Progenitor cell of endocrine pancreas (in vitro differentiated cells): ENCODE results near the gene SORL1. TPM values are rescaled to one million over a fixed set of nuclear protein-coding genes. Genes with fewer than 3 reads are reported as not detected.

Source experiments
- DNase-seq: peaks from one replicate; pipeline ENCODE4 v3.0.0; 2021; ENCODE audit warnings: low spot score; ENCODE audit not compliant: unreplicated experiment
- H3K27ac Mint-ChIP-seq: 2 replicates; pipeline ENCODE4 v1.8.0; 2021; ENCODE audit warnings: mild to moderate bottlenecking, moderate library complexity, mixed read lengths
- H3K27me3 Mint-ChIP-seq: 2 replicates; pipeline ENCODE4 v1.8.0; 2021; ENCODE audit warnings: mixed read lengths
- H3K36me3 Mint-ChIP-seq: 2 replicates; pipeline ENCODE4 v1.8.0; 2022; ENCODE audit warnings: mixed read lengths; ENCODE audit not compliant: insufficient read depth
- H3K4me1 Mint-ChIP-seq: 2 replicates; pipeline ENCODE4 v1.8.0; 2021; ENCODE audit warnings: low read depth, mixed read lengths
- H3K4me3 Mint-ChIP-seq: 2 replicates; pipeline ENCODE4 v1.8.0; 2021; ENCODE audit warnings: low read depth, mild to moderate bottlenecking, moderate library complexity, mixed read lengths
- H3K9me3 Mint-ChIP-seq: 2 replicates; pipeline ENCODE4 v1.8.0; 2021; ENCODE audit warnings: low read depth, mixed read lengths
- CTCF ChIP-seq: fragments of 200-600 bp; sonication (generic); IDR thresholded peaks from one replicate; pipeline ENCODE4 v1.5.0; 2021; ENCODE audit warnings: antibody characterized with exemption, mild to moderate bottlenecking; ENCODE audit not compliant: unreplicated experiment
- total RNA-seq: library from RNA; stranded (reverse); gene quantifications from 2 replicates; pipeline ENCODE4 v1.2.1, GENCODE V29; 2021

The SORL1 gene
- total RNA-seq, 1 donor from 2014 or later = 31.8 TPM

- no peak overlapping the region for H3K27ac Mint-ChIP-seq
- no peak for DNase-seq
- H3K9me3 Mint-ChIP-seq = no peaks in the 10 kb centered on the region
- H3K4me3 Mint-ChIP-seq = no peak overlapping the region
- peaks cover under 1% of the 10 kb centered on the region for H3K4me1 Mint-ChIP-seq
- no peaks in the 10 kb centered on the region for H3K36me3 Mint-ChIP-seq
- TF ChIP-seq CTCF = no peak
- H3K27me3 Mint-ChIP-seq = peaks cover 9% of the 10 kb centered on the region
Measured at GRCh38 chr11:121412000-121412587, 40.0 kb upstream of the SORL1 start.

GRCh38 chr11:121412711-121413415 lies 39.3 kb upstream of the SORL1 start:
- H3K4me1 Mint-ChIP-seq = peaks cover 7% of the 10 kb centered on the region
- no peak for TF ChIP-seq CTCF
- H3K27ac Mint-ChIP-seq = no peak overlapping the region
- no peaks in the 10 kb centered on the region for H3K9me3 Mint-ChIP-seq
- H3K36me3 Mint-ChIP-seq = no peaks in the 10 kb centered on the region
- DNase-seq = no peak
- H3K4me3 Mint-ChIP-seq = no peak overlapping the region
- H3K27me3 Mint-ChIP-seq = peaks cover 9% of the 10 kb centered on the region

- H3K4me1 Mint-ChIP-seq = peaks cover 7% of the 10 kb centered on the region
- H3K27ac Mint-ChIP-seq = no peak overlapping the region
- no peak for DNase-seq
- no peak overlapping the region for H3K4me3 Mint-ChIP-seq
- no peaks in the 10 kb centered on the region for H3K9me3 Mint-ChIP-seq
- no peaks in the 10 kb centered on the region for H3K36me3 Mint-ChIP-seq
- peaks cover 9% of the 10 kb centered on the region for H3K27me3 Mint-ChIP-seq
- no peak for TF ChIP-seq CTCF
Measured at GRCh38 chr11:121414141-121414913, 37.8 kb upstream of the SORL1 start.

- H3K4me1 Mint-ChIP-seq = peaks cover 7% of the 10 kb centered on the region
- H3K4me3 Mint-ChIP-seq = no peak overlapping the region
- peaks cover 9% of the 10 kb centered on the region for H3K27me3 Mint-ChIP-seq
Measured at GRCh38 chr11:121415856-121416255, 36.3 kb upstream of the SORL1 start.

More at GRCh38 chr11:121415856-121416255, 36.3 kb upstream of the SORL1 start:
- TF ChIP-seq CTCF = no peak
- no peak overlapping the region for H3K27ac Mint-ChIP-seq
- no peak for DNase-seq
- H3K9me3 Mint-ChIP-seq = no peaks in the 10 kb centered on the region
- H3K36me3 Mint-ChIP-seq = no peaks in the 10 kb centered on the region
